ENCODE data around the gene CGREF1. TPM values are rescaled to one million over a fixed set of nuclear protein-coding genes. Genes with fewer than 3 reads are reported as not detected.

The CGREF1 gene
- total and polyA plus RNA-seq, 2 donors (not counting 3 experiments of a cell fraction or from before 2014, with no cell fraction given), result 2.9 to 5.8 TPM

DNA sequence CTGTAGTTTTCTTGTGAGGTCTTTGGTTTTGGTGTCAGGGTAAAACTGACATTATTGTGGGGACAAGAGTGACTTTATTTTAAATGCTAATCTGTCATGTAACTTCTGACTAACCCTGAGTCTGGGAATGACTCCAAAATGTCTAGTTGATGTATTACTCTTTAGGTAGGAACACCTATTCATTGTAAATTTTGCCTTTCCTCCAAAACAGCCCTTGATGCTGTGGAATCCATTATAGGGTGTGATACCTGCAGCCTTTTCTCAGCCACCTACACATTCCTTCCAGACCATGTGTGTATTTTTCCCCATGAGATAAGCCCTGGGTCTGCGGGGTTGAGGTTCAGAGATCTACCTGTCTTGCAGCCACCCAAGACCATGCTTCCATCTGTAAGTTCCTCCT is 24.4 kb upstream of the CGREF1 start:
- H3K79me2 ChIP-seq (ENCODE audit: control insufficient read depth, insufficient read depth, low read length), result no peaks in the 10 kb centered on the region
- no peak overlapping the region for H3K4me3 ChIP-seq (replicated peaks in 1 of 3; ENCODE audit: insufficient read depth in 1 of 3, low read depth in 1 of 3, low read length in 3 of 3)
- no peaks in the 10 kb centered on the region for H3K4me1 ChIP-seq (ENCODE audit: control insufficient read depth, extremely low read depth, insufficient read depth, low read length)
- H4K20me1 ChIP-seq (replicated peaks; ENCODE audit: control insufficient read depth, extremely low read depth, insufficient read depth, low read length), result no peaks in the 10 kb centered on the region
- H3K27me3 ChIP-seq (ENCODE audit: control insufficient read depth in 2 of 2, insufficient read depth in 2 of 2, low read length in 2 of 2), result peaks cover 5 to 16% of the 10 kb centered on the region in 2 experiments
- intact Hi-C loops (cut with micrococcal nuclease), result no loop called here
- H3K9me1 ChIP-seq (replicated peaks; ENCODE audit: control insufficient read depth, extremely low read depth, insufficient read depth, low read length), result no peaks in the 10 kb centered on the region
- H2AFZ ChIP-seq (ENCODE audit: low read depth, low read length), result no peak overlapping the region
- dilution Hi-C loops (cut with MboI; ENCODE audit: extremely low pct_ligation_motif_present, low sequenced_read_pairs), result no loop called here
- no peaks in the 10 kb centered on the region for H3K36me3 ChIP-seq (ENCODE audit: control insufficient read depth in 2 of 2, extremely low read depth in 1 of 2, insufficient read depth in 2 of 2, low read length in 2 of 2)
- ChIA-PET POLR2A (no interaction called here), CTCF (no interaction called here)
- H3K4me2 ChIP-seq (ENCODE audit: insufficient read depth, low read length), result no peak overlapping the region
- no peak overlapping the region for H3K9ac ChIP-seq (replicated peaks; ENCODE audit: extremely low read depth, insufficient read depth, low read length)
- no TSS peak for BruUV-seq (replicated peaks)
- DNase-seq (ENCODE audit: low read depth, low spot score) (no peak), FAIRE-seq (no peak)
- H3K27ac ChIP-seq (ENCODE audit: insufficient read depth, low read depth, low read length), result no peak overlapping the region
- TF ChIP-seq, protein P1, sequence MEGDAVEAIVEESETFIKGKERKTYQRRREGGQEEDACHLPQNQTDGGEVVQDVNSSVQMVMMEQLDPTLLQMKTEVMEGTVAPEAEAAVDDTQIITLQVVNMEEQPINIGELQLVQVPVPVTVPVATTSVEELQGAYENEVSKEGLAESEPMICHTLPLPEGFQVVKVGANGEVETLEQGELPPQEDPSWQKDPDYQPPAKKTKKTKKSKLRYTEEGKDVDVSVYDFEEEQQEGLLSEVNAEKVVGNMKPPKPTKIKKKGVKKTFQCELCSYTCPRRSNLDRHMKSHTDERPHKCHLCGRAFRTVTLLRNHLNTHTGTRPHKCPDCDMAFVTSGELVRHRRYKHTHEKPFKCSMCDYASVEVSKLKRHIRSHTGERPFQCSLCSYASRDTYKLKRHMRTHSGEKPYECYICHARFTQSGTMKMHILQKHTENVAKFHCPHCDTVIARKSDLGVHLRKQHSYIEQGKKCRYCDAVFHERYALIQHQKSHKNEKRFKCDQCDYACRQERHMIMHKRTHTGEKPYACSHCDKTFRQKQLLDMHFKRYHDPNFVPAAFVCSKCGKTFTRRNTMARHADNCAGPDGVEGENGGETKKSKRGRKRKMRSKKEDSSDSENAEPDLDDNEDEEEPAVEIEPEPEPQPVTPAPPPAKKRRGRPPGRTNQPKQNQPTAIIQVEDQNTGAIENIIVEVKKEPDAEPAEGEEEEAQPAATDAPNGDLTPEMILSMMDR (IDR thresholded peaks at IDR 0.05; ENCODE audit: extremely low read depth in 1 of 2, insufficient read depth in 1 of 2, low read depth in 1 of 2, low read length in 2 of 2), result no peak
- TF ChIP-seq EZH2 (IDR thresholded peaks at IDR 0.05; ENCODE audit: borderline replicate concordance, low read depth, low read length, severe bottlenecking) (no peak), POLR2AphosphoS5 (IDR thresholded peaks at IDR 0.05; ENCODE audit: insufficient read depth, low read depth, low read length) (no peak), JUN (IDR thresholded peaks at IDR 0.05; ENCODE audit: borderline replicate concordance, insufficient read depth, insufficient read length, low read depth) (no peak), POLR2A (IDR thresholded peaks at IDR 0.05; ENCODE audit: low read depth, low read length) (no peak), FOS (IDR thresholded peaks at IDR 0.05; ENCODE audit: borderline replicate concordance, insufficient read depth, low read length) (no peak), GATA2 (IDR thresholded peaks at IDR 0.05; ENCODE audit: insufficient read depth, insufficient read length, low read depth, low read length) (no peak), MYC (IDR thresholded peaks at IDR 0.05; ENCODE audit: low read depth, low read length) (no peak)
- TF ChIP-seq, protein P2, sequence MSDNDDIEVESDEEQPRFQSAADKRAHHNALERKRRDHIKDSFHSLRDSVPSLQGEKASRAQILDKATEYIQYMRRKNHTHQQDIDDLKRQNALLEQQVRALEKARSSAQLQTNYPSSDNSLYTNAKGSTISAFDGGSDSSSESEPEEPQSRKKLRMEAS (IDR thresholded peaks at IDR 0.05; ENCODE audit: insufficient read depth, insufficient read length), result no peak
- H3K9me3 ChIP-seq (replicated peaks; ENCODE audit: control insufficient read depth, insufficient read depth, low read length), result no peaks in the 10 kb centered on the region

Measured in endothelial cell of umbilical vein (primary cell).